Thymus (tissue), 11 donors: Measurements from ENCODE around the gene TMEM69. TPM values are rescaled to one million over a fixed set of nuclear protein-coding genes. Genes with fewer than 3 reads are reported as not detected.
"Not testable (repeated sequence)": the region's sequence is repeated elsewhere in the genome, so short reads cannot be mapped to it uniquely, and the experiment has no call there.

Source experiments
- DNase-seq, 9 donors: peaks; one replicate each; pipeline ENCODE4 v3.0.0-alpha.2; 2013; ENCODE audit warnings: low spot score in 9 of 9, low read depth in 6 of 9, missing footprints in 1 of 9
- H3K27ac ChIP-seq, 2 donors: one replicate each; pipeline ENCODE4 v1.5.1; 2013; ENCODE audit warnings: control low read depth in 1 of 2, low read depth in 1 of 2, low read length in 1 of 2, mild to moderate bottlenecking in 1 of 2, moderate library complexity in 1 of 2
- H3K27me3 ChIP-seq, 2 donors: one replicate each; pipeline ENCODE4 v1.5.1; 2013; ENCODE audit warnings: low read length in 1 of 2; ENCODE audit not compliant: control insufficient read depth in 2 of 2, insufficient read depth in 1 of 2
- H3K36me3 ChIP-seq, 2 donors: one replicate each; pipeline ENCODE4 v1.5.1; 2013; ENCODE audit warnings: low read length in 1 of 2, mild to moderate bottlenecking in 1 of 2, moderate library complexity in 1 of 2; ENCODE audit not compliant: control insufficient read depth in 2 of 2, insufficient read depth in 2 of 2
- H3K4me1 ChIP-seq, 2 donors: one replicate each; pipeline ENCODE4 v1.5.1; 2013; ENCODE audit warnings: low read length in 2 of 2; ENCODE audit not compliant: control insufficient read depth in 2 of 2, insufficient read depth in 2 of 2
- H3K4me3 ChIP-seq, 2 donors: one replicate each; pipeline ENCODE4 v1.5.1; 2013; ENCODE audit warnings: low read length in 2 of 2, control low read depth in 1 of 2, mild to moderate bottlenecking in 1 of 2
- H3K9me3 ChIP-seq, 2 donors: one replicate each; pipeline ENCODE4 v1.5.1; 2013; ENCODE audit warnings: low read length in 1 of 2, mild to moderate bottlenecking in 1 of 2; ENCODE audit not compliant: control insufficient read depth in 2 of 2, insufficient read depth in 1 of 2
- WGBS: extraction: QIAGEN DNeasy Blood & Tissue Kit; methylation state at CpG from one replicate; pipeline ENCODE4 v1.1.7; 2013; 5-methylcytosine and 5-hydroxymethylcytosine counted together
- polyA plus RNA-seq: library from polyadenylated mRNA; stranded (reverse); fragments of 200-250 nt; gene quantifications from one replicate; pipeline ENCODE4 v1.2.3, GENCODE V29; 2013
- total RNA-seq: library from RNA; stranded (reverse); fragments of 120-200 nt; gene quantifications from one replicate; pipeline ENCODE4 v1.2.4, GENCODE V29; 2013
- donor health status: healthy.

Gene TMEM69
- total and polyA plus RNA-seq, 2 donors: 26.9 to 28.8 TPM

GRCh38 chr1:45686015-45686287 is 2.0 kb upstream of the TMEM69 start:
- H3K4me1 ChIP-seq: peaks cover 10 to 19% of the 10 kb centered on the region in 2 donors
- no peaks in the 10 kb centered on the region for H3K27me3 ChIP-seq
- peak overlapping the region; percentile 60 to 100 for H3K4me3 ChIP-seq
- H3K9me3 ChIP-seq: no peaks in the 10 kb centered on the region
- WGBS: under 1% methylated on average over 27 of the region's 27 CpGs
- DNase-seq: peak in 7 of 9 donors; percentile 21 to 81 (median 46)
- H3K27ac ChIP-seq: peak overlapping the region; percentile 81 to 99
- H3K36me3 ChIP-seq: peaks cover 4 to 5% of the 10 kb centered on the region in 2 donors

- no peaks in the 10 kb centered on the region for H3K9me3 ChIP-seq
- H3K27me3 ChIP-seq: no peaks in the 10 kb centered on the region
- peaks cover 4 to 10% of the 10 kb centered on the region in 2 donors for H3K36me3 ChIP-seq
- under 1% methylated on average over 52 of the region's 52 CpGs for WGBS
- H3K4me3 ChIP-seq: peak within 1 kb of the TSS; percentile 60 to 100
- H3K4me1 ChIP-seq: peaks cover 10 to 19% of the 10 kb centered on the region in 2 donors
- peak within 1 kb of the TSS; percentile 99 to 100 for H3K27ac ChIP-seq
- peak; percentile 89 to 98 (median 95) for DNase-seq
Measured at GRCh38 chr1:45686288-45687013, 1.5 kb upstream of the TMEM69 start, which contains the start of gene GPBP1L1. TSS of gene GPBP1L1 (minus strand) at chr1:45686533. CDS start at chr1:45659087, 27,446 bp downstream.

GRCh38 chr1:45687014-45687753 is 797 bp upstream of the TMEM69 start:
- peak; percentile 94 to 99 (median 98) for DNase-seq
- Histone ChIP-seq H3K27me3 (no peaks in the 10 kb centered on the region), H3K4me3 (peak overlapping the region; percentile 60 to 100), H3K27ac (peak overlapping the region; percentile 99 to 100), H3K4me1 (peaks cover 10 to 19% of the 10 kb centered on the region in 2 donors), H3K9me3 (no peaks in the 10 kb centered on the region), H3K36me3 (peaks cover 4 to 14% of the 10 kb centered on the region in 2 donors)
- WGBS: 1% methylated on average over 44 of the region's 44 CpGs

DNA sequence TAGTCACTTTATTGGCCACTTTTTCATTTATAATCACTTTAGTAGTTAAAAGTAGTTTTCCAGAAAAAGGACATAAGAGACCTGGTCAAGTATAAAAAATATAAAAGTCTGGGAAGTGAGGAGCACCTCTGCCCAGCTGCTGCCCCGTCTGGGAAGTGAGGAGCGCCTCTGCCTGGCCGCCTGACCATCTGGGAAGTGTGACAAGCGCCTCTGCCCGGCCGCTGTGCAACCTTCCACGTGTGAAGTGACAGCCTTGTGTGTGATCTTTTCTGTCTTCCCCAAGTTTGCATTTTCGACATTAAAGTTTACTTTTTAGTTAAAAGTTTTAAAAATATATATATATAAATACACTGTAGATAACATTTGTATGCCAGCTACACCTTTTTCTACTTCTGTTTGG is 5.8 kb downstream of the TMEM69 start:
- H3K9me3 ChIP-seq, H3K4me1 ChIP-seq, DNase-seq, H3K27ac ChIP-seq, H3K27me3 ChIP-seq, H3K4me3 ChIP-seq: not testable (repeated sequence)
- H3K36me3 ChIP-seq: peaks cover 10 to 44% of the 10 kb centered on the region in 2 donors
- WGBS: 96% methylated on average over 8 of the region's 8 CpGs

DNA sequence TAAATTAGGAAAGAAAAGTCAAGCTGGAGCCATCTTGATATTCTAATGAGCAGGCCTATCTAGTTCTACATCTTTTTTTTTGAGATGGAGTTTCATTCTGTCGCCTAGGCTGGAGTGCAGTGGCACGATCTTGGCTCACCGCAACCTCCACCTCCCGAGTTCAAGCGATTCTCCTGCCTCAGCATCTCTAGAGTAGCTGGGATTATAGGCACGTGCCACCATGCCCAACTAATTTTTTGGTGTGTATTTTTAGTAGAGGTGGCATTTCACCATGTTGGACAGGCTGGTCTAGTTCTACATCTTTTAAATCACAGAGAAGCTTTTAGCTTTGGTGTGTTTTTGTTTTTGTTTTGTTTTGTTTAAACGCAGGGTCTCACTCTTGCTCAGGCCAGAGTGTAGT is 6.8 kb downstream of the TMEM69 start:
- no peak overlapping the region for H3K27ac ChIP-seq
- 98% methylated on average over 7 of the region's 7 CpGs for WGBS
- peaks cover 10 to 42% of the 10 kb centered on the region in 2 donors for H3K36me3 ChIP-seq

DNA sequence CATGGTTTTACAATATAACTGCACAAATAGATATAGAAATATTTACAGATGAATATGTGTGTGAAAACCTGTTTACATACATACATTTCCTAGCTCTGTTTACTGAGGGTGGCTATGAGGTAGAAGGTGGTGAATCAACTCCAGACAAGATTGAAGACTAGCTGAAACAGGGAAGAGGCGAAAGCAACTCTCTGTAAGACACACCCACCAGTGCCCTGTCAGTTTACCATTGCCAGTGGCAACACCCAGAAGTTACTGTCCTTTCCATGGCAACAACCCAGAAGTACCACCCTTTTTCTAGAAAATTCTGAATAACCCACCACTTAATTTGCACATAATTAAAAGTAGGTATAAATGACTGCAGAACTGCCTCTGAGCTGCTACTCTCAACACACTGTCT is 16.7 kb downstream of the TMEM69 start:
- no peak for DNase-seq
- no peaks in the 10 kb centered on the region for H3K4me1 ChIP-seq
- H3K36me3 ChIP-seq: peaks cover 6 to 7% of the 10 kb centered on the region in 2 donors
- H3K9me3 ChIP-seq: peaks cover 0 to 1% of the 10 kb centered on the region in 2 donors
- no peaks in the 10 kb centered on the region for H3K27me3 ChIP-seq
- 96% methylated on average over 1 of the region's 1 CpG for WGBS
- no peak overlapping the region for H3K27ac ChIP-seq
- no peak overlapping the region for H3K4me3 ChIP-seq

More for the DNA sequence above, 6.8 kb downstream of the TMEM69 start:
- no peak for DNase-seq
- H3K4me3 ChIP-seq: no peak overlapping the region
- no peaks in the 10 kb centered on the region for H3K27me3 ChIP-seq
- no peaks in the 10 kb centered on the region for H3K9me3 ChIP-seq
- H3K4me1 ChIP-seq: no peaks in the 10 kb centered on the region

DNA sequence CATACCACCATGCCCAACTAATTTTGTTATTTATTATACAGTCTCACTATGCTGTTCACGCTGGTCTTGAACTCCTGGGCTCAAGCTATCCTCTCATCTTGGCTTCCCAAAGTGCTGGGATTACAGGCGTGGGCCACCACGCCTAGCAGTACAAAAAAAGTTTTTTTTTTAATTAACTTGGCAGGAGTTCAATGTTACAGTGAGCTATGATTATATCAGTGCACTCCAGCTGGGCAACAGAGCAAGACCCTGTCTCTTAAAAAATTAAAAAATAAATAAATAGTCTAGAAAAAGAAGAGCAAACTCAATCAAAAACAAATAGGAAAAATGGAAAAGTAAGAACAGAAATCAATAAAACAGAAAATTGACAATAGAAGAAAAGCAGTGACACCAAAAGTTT is 25.7 kb downstream of the TMEM69 start:
- no peaks in the 10 kb centered on the region for H3K9me3 ChIP-seq
- no peaks in the 10 kb centered on the region for H3K27me3 ChIP-seq
- H3K27ac ChIP-seq: no peak overlapping the region
- 99% methylated on average over 3 of the region's 3 CpGs for WGBS
- no peaks in the 10 kb centered on the region for H3K4me1 ChIP-seq
- peaks cover 9 to 11% of the 10 kb centered on the region in 2 donors for H3K36me3 ChIP-seq
- no peak for DNase-seq
- H3K4me3 ChIP-seq: no peak overlapping the region

DNA sequence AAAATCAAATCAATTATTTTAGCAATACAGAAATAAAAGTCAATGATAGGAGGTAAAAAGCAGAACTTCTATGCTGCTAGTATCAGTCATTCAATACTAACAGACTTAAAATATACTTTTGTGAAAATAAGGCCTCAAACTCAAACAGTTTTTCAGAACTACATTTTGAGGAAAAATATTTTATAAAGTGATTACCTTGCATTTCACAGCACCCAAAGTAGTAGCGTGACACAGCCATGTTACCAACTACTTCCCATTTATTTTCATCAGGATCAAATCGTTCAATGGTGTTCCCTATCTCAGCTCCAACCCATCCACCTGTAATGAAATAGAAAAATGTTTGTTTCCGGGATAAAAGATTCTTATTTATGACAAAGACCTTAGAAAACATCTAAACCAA is 28.7 kb downstream of the TMEM69 start:
- 95% methylated on average over 3 of the region's 3 CpGs for WGBS
- H3K27ac ChIP-seq: no peak overlapping the region
- no peaks in the 10 kb centered on the region for H3K4me1 ChIP-seq
- DNase-seq: no peak
- H3K36me3 ChIP-seq: peaks cover 11 to 13% of the 10 kb centered on the region in 2 donors
- no peaks in the 10 kb centered on the region for H3K9me3 ChIP-seq
- no peaks in the 10 kb centered on the region for H3K27me3 ChIP-seq
- no peak overlapping the region for H3K4me3 ChIP-seq

GRCh38 chr1:45717386-45717785 is 29.4 kb downstream of the TMEM69 start:
- WGBS: 96% methylated on average over 8 of the region's 8 CpGs
- not testable (repeated sequence) for H3K4me3 ChIP-seq, H3K27me3 ChIP-seq, H3K27ac ChIP-seq, H3K4me1 ChIP-seq, DNase-seq, H3K9me3 ChIP-seq
- H3K36me3 ChIP-seq: peaks cover 8 to 10% of the 10 kb centered on the region in 2 donors
